Retina (tissue), 1 donor: ENCODE data around the gene ME3.

Experiments used
- DNase-seq: peaks from one replicate; pipeline ENCODE4 v3.0.0-alpha.2; 2016

Gene ME3

DNA sequence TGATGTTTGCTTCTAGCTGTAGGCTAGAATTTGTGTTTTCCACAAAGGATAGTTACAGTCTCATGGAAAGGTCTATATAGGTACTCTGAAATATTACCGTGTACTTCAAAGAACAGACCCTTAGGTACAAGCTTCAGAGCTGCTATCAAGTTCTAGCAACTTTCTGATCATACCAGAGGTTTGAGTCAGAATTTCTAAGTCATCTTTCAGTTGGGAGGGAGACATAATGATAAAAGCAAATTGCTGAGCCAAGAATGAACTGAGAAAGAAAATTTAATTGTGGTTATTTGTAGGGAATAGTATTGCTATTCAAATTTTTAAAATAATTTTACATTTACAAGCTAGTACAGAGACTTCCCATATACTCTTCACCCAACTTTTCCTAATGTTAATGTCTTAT, 19.9 kb upstream of the ME3 start:
- no peak for DNase-seq

DNA sequence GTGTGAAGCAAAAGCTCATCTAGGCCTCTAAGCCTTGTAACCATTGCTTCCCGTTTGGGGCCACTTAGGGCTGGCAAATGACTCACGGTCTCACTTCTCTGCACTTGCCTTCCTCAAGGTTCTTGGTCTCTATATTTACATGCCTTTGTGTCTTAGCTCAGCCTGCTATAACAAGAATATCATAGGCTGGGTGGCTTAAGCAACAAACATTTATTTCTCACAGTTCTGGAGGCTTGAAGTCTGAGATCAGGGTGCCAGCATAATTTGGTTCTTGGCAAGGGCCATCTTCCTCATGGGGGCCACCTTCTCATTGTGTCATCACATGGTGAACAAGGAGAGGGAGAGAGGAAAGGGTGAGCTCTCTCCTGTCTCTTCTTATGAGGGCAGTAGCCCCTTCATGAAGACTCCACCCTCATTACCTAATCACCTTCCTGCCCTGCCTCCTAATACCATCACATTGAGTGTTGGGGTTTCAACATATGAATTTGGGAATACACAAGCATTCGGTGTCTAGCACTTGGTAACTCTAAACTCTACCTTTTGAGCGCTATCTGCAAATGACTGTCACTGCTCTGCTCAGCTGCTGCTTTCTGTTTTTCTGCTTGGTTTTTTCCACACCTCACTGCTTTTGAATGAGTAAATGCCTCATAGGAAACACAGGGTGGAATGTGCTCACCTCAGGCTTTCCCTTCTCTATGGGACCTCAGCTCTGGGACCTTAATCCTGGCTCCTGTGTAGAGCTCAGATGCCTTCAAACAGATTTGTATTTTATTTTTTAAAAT, 16.2 kb upstream of the ME3 start:
- DNase-seq, result no peak

DNA sequence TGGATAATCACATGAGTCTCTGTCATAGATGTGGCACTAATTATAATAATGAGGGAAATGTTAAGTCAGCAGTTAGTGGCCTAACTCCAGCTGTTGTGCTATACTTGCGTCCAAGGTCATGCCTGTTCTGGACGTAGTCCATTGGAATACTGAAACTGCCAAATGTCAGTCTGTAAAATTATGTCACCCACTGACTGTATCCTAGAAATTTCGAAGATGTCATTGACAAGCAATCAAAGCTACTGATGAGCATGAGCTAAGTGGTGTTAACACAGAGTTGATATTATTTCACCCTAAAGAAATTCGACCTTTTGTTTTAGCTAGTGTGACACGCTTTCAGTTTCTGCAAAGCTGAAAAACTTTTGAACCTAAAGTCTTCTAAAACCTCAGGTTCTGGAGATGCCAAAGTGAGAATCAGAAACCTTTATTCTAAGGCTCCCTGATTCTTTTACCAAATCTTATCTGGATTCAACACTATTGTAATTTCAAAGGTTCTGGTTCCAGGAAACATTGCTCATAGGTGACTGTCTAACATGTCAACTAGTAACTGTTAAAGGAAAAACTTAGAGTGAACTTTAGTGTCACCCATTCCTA, 14.9 kb upstream of the ME3 start:
- DNase-seq, result no peak

DNA sequence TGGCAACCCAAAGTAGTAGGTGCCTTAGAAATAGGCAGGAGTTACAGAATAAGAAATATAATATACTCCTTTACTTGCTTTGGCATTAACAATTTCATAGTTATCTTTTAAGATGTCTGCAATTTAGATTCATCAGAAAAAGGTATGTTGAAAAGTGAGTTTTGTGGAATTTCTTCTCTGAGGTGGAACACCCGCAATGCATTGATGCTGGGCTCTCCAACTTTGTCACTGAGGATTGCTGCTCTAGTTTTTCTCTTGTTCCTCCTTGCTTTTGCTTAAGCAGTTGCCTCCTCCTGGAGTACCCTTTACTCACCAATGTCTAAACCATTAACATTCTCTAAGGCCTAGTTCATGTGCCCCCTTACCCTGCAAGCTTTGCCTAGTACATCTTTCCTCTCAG, 14.1 kb upstream of the ME3 start:
- no peak for DNase-seq

GRCh38 chr11:86681483-86681756, 9.0 kb upstream of the ME3 start:
- DNase-seq, result no peak

GRCh38 chr11:86680716-86681482, 8.5 kb upstream of the ME3 start:
- DNase-seq, result no peak

DNA sequence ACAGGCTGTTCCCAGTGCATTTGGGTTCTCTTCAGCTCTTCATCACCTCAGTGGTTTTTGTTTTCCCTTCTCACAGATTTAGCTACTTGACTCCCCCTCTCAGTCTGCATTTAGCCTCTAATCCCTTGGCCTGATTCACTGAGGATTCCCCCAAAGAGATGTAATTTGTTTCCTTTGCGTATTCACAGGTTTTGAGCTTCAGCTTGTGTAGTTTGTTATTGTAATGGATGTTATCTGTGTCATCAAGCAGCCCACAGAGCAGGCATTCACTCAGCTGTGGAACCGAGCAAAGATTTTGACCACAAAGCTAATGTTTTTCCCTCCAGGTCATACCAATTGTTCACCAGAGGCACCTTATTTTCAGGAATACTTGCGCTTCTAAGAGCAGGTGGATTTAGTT, 6.4 kb upstream of the ME3 start:
- peak; percentile 72 for DNase-seq

GRCh38 chr11:86678296-86678695, 5.9 kb upstream of the ME3 start:
- peak; percentile 85 for DNase-seq

DNA sequence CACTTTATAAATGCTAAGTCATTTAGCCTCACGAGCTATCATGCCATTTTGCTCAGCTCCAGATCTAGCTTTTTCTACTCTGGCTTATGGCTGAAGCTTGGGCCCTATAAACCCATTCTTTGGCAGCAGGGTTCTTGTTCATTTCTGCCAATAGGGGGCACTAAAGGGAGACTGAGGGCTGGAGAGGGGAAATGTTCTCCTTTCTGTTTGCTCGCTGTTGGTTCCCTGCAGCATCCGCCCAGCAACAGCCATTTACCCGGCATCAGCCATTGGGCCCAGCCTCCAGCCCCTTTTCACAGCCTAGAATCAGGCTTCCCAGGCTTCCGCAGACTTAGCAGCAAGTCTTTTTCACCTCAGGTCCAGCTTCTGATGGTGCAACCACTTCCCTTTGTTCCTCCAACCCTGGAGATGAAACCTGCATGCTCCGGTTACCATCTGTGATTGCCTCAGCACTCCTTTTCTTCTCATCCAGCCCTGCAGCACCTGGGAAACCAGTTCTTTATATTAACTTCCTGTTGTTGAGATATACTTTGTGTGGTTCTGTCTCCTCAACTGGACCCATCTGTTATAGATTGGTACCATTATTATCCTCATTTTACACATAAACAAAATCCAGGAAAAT, 4.2 kb upstream of the ME3 start:
- no peak for DNase-seq

DNA sequence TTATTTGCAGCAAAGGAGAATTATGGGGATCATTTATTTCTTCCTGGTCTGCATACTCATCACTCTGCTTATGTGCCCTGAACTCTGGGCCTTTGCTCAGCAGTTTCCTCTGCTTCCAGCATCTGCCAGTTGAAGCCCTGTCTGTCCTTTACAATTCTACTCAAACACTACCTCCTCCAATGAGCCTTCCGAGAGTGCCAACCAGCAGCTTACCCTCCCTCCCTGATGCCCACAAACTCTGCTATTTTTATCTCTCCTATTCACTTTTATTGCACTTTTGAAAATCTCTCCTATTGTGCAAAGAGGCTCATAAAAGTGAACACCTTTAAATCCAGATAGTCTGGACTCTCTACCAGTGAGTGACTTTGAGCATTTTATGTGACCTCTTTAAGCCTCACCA, 3.6 kb upstream of the ME3 start:
- no peak for DNase-seq

DNA sequence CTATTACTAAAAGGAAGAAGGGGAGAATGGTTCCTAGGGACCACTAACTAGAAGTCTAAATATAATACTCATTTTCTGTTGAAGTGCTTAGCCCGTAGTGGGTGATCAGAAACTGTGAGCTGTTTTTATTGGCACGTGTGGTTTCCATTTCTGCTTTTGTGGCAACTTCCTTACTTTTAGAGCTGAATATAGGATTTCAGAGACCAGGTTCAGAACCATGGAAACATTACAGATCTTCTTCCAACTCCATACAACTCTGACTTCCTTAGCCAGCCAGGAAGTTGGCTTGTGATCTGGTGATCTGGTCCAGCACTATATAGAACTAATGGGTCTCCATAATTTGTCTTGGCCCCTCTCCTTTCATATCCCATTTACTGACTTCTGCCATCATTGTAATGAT, 2.6 kb upstream of the ME3 start:
- DNase-seq, result no peak

DNA sequence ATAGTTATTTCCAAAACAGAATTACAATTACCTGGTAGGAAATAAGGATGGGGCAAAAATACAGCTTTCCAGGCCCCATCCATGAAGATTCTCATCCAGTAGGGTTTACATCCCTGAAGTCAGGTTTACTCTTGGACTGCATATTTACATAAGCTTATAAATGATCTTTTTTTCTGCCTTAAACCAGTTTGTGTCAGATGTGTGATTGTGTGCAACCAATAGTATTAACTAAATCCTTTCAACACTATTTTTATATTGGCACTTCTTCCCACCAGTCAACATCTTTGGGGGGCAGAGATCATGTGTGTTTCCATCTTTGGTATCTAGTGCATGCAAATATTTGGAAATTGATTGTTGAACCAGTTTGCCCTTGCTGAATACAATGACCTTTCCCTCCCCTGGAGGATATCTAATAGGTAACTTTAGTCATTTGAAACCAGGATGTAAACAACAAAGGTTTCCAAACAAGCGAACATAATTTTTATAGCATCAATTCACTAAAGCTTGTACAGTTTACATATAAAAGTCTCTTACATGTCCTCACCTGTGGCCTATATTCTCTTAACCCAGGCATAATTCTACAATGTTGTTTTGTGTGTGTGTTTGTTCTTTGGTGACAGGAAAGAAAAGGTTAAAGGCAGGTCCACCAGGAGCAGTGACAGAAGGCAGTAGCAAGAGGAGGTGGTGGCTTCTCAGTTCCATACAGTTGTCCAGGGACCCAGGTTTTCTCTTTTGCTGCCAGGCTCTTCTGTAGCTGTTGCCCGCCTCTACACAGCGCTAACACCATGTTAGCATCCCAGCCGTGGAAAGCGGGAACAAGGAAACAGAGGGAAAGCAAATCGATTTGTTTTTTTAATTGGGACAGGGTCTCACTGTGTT, 1.7 kb upstream of the ME3 start:
- DNase-seq, result no peak

DNA sequence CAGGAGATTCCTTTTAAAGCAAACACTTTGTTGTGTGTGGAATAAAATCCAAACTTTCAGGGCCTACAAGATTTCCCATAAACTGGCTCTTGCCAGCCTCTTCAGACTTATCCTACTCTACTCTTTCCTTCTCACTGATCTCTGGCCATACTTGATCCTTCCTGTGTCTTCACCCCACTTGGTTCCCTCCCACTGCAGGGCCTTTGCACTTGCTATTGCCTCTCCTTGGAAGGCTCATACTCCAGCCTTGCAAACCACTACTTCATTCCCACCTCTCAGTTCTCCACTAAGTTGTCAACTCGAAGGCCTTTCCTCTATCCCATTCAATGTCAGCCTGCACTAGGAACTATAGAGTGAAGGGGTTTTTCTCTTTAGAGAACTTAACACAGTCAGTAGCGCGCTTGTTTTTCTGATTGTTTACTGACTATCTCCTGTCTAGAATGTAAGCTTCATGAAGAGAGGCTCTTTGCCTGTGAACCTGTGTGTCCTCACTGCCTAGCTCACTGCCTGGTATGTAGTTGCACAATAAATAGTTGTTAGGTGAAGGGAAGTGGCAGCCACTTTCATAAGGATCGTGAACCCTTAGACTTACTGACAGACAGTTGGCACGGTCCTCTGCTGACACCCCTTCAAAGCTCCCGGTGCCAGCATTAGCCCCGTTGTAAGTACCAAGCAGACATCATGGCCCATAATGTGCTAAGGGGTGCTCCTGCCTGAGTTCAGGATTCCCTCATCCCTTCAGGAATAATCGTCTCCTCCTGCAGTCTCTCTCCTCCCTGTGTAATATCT, 833 bp upstream of the ME3 start:
- no peak for DNase-seq

DNA sequence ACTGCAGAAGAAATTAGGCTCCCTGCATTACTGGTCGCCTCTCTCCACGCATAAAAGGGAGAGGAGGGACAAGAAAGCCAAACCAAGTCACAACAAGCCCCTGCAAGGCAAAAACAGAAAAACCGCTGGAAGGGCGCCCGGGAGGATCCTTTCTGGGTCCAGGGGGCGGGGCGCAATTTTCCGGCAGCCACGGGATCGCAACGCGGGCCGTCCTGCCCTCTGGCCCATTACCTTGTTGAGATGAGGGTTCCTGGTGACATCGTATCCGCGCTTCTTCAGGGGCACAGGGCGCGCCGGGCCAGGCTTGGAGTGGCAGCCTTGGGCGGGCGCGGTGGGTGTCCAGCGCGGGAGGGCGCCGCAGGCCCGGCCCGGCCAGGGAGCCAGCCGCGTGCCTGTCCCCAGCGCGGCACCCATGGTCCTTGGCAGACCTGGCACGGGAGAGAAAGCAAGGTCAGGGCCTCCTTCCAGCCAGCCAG, 847 bp downstream of the ME3 start:
- no peak for DNase-seq

- DNase-seq, result peak; percentile 28
These were observed 1.5 kb downstream of the ME3 start for GRCh38 chr11:86670911-86671310.

DNA sequence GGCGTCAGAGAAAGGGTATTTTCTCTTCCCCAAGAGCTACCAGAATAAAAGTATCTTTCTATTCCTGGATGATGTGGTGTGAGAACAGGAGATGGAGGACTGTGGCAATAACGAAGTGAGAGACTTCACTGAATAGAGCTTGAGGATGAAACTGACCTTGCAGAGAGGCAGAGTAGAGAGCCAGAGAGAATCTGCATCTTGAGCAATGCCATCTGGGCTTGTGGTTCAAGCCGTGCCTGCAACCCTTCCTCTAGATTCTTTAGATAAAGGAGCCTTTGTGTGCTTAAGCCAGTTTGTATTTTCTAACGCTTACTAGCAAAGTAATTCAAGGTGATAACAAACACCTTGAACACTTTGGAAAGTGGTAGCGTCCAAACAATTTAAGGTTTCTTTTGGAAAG, 2.2 kb downstream of the ME3 start:
- DNase-seq, result peak; percentile 21

- peak; percentile 7 for DNase-seq
These were observed 3.0 kb downstream of the ME3 start for GRCh38 chr11:86669424-86669823.

- peak; percentile 8 for DNase-seq
These were observed 3.5 kb downstream of the ME3 start for GRCh38 chr11:86668929-86669328.

- no peak for DNase-seq
These were observed 6.2 kb downstream of the ME3 start for GRCh38 chr11:86666193-86666592.

GRCh38 chr11:86664930-86665329, 7.5 kb downstream of the ME3 start:
- DNase-seq, result no peak

DNA sequence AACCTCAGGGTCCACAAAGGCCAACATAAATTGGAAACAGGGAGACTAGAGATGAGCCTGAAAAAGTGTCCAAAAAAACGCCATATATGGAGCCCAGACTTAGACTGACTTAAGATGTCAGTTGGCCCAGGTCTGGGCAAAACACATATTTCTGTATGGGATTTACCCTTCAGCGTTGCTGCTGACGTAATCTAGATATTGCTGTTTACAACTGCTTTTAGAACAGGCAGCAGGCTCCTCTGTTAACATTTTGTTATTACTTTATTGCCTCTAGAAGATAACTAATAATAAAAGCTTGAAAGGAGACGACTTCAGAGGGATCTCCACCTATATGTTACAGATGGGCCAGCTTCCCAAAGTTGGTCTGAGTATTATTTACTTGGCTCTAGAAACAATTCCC, 8.7 kb downstream of the ME3 start:
- DNase-seq, result no peak

GRCh38 chr11:86663291-86663690, 9.1 kb downstream of the ME3 start:
- DNase-seq, result no peak
